Skin epidermis (tissue), 12 donors: ENCODE results near the gene SH3YL1.
A peak's percentile ranks its signal among the peaks of the same experiment; 100 is the strongest.

Source experiments
- H3K27ac ChIP-seq, 21 experiments: fragments of 200-600 bp; sonication (generic) in 11 of 21; one replicate each; pipeline ENCODE4 v1.5.0; 2020; ENCODE audit warnings: mild to moderate bottlenecking in 3 of 21, inconsistent platforms in 2 of 21, moderate library complexity in 2 of 21
- H3K4me3 ChIP-seq, 7 experiments: fragments of 200-600 bp; sonication (generic) in 2 of 7; one replicate each; pipeline ENCODE4 v1.5.0; 2020; ENCODE audit warnings: inconsistent platforms in 2 of 7, mild to moderate bottlenecking in 2 of 7, moderate library complexity in 1 of 7

Gene SH3YL1, protein sequence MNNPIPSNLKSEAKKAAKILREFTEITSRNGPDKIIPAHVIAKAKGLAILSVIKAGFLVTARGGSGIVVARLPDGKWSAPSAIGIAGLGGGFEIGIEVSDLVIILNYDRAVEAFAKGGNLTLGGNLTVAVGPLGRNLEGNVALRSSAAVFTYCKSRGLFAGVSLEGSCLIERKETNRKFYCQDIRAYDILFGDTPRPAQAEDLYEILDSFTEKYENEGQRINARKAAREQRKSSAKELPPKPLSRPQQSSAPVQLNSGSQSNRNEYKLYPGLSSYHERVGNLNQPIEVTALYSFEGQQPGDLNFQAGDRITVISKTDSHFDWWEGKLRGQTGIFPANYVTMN

DNA sequence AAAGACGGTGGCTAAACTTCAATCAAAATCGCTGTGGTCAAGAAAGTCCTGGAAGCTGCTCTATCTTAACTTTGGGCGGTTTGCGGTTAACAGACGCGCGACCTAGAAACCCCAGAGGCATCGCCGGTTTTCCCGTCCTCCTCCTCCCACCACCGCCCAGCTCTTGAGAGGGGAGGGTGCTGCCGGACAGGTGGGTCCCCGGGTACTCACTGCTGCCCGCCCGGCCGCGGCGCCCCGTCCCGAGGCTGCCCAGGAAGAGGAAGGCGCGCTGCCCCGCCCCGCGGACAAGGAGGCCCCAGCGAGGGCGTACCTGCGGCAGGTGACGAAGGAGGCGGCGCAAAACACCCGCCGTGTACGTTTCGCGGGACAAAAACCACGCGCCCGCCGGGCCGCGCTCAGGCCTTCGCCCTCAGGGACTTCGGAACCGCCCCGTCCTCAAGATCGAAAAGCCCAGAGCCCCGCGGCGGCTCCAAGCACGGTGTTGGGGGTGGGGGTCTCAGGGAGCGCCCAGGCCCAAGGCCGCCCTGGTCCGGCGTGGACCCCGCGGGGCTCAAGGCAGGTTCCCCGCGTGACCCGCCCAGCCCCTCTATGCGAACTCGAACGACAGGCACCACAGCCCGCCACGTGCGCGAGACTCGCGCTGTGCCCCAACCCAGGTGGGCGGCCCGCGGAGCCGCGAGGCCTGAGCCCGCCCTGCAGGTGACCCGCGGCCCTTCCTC lies at the start of gene SH3YL1:
Gene SH3YL1 (minus strand): TSS at position 259 of the 719 bp plus-strand sequence. CDS start 48 bp downstream, at position 211.
- H3K4me3 ChIP-seq, result peak within 1 kb of the TSS; percentile 69 to 92 (median 83)

DNA sequence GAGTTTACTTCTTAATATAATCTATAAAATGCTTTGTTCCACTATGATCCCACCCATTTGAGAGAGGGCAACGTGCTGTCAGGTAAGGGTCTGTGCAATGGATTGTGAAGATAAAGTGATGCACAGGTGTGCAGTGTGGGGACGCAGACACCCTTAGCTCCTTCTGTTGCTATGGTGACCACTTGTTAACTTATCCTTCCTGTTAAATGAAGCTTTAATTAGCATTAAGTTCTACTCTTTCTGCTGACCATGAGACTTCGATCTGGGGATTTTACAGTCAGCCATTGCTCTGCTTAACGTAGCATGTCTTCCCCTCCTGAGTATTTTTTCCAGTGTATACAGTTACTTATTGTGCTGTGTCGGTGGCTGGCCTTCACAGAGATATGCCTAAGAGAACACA lies 47.2 kb upstream of the SH3YL1 start:
- no peak overlapping the region for H3K27ac ChIP-seq
- H3K4me3 ChIP-seq, result no peak overlapping the region

More for the DNA sequence above, at the start of gene SH3YL1:
- H3K27ac ChIP-seq, result peak within 1 kb of the TSS; percentile 66 to 94 (median 90)

DNA sequence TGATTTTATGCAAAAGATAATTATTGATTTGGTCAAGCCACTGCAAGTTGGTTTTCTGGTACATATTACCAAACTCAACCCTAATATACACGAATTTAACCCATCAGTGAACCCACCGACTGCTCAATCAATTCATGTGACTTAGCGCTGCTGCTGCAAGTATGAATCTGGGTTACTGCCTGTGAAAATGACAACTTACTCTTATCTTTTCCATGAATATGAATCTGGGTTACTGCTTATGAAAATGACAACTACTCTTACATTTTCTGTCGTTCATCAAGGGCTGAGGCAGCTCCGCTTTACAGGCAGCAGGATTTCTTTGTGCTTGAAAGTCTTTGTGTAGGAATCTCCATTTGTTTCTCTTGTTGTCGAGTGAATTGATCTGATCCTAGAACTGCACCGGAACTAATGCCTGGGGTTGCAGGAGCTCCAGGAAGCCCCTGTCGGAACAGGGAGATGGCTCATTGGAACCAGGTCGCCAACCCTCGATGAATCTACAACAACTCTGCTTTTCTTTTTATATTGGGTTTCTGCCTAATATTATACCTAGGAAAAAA lies 46.2 kb upstream of the SH3YL1 start:
- Histone ChIP-seq H3K4me3 (no peak overlapping the region), H3K27ac (no peak overlapping the region)

DNA sequence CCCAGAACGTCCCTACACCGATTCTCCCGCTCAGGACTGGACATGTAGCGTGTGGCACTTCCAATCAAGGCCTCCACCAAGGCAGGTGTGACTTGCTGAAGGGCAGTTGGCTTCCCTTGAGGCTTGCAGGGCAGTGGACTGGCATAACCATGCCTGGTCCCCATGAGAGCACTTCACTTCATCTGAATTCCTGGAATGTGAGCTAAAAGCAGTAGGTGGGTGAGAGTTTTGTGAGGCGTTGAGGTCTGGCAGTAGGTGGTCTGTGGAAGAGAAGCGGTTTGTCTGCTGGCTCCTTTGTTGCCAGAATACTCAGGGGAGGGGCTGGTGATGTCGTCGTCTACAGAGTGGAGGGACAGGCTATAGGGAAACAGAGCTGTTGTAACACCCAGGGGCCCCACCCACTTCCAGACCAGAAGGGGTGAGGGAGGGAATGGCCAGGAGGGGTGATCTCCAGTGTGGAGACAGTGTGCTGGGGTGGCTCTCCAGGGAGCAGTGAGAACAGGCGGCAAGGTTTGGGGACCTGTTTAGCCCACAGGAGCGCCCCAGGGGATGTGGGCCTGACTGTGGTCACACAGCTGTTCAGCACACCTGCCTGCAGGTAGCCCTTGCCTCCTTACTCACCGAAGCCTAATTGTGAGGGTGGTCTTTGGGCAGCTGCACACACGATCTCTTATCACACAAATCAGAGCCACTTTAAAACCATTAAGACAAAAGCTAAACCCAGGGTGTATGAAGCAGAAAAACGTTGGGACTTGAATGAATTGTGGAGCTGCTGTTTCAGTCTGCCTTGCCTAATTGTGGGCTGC lies 45.5 kb upstream of the SH3YL1 start:
- Histone ChIP-seq H3K27ac (no peak overlapping the region), H3K4me3 (no peak overlapping the region)

DNA sequence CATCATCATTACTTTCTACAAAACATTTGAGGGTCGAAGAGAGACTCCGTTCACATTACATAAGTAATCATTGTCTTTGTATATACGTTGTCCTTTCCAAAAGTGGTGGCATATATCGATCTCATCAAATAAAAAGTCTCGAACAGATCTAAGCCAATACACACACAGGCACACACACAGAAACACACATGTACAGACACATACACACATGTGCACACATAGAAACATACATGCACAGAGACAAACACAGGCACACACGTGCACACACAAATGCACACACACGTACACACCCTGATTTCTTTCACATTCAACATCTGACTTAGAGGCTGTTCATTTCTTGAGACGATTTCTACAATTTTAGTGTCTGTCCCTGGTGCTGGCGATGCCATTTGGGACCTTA lies 41.5 kb upstream of the SH3YL1 start:
- H3K27ac ChIP-seq, result no peak overlapping the region
- H3K4me3 ChIP-seq, result no peak overlapping the region

DNA sequence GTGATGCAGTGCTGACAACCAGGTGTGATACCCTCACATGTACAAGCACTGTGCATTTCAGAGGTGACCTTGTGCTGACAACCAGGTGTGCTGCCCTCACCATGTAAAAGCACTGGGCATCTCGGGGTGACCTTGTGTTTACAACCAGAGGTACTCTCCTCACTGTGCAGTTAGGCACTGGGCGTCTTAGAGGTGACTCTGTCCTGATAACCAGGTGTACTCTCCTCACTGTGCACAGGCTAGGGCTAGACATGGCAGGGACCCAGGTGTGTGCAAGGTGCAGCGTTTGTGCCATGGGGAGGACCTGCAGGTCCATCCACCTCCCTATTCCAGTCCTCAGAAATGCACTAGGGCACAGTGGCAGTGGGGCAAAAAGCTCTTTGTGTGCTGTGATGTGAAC lies 32.5 kb upstream of the SH3YL1 start:
- Histone ChIP-seq H3K27ac (no peak overlapping the region), H3K4me3 (no peak overlapping the region)

DNA sequence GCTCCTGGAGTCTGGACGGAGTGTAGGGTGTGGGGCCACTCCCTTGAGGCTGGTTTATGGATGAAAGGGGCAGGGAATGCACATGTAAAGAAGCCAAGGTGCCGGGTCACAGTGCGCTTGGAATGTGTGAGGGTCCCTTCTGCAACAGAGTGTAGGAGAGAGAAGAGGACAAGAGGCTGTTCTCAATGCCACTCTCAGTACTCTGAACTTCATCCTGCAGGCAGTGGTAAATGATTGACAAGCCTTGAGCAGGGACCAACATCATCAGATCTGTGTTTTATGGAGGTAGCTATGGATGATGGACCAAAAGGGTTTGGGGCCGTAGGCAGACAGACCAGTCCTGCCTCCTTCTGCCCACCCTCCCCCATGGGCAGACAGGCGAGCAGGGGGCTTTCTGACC lies 31.3 kb upstream of the SH3YL1 start:
- no peak overlapping the region for H3K27ac ChIP-seq
- no peak overlapping the region for H3K4me3 ChIP-seq

DNA sequence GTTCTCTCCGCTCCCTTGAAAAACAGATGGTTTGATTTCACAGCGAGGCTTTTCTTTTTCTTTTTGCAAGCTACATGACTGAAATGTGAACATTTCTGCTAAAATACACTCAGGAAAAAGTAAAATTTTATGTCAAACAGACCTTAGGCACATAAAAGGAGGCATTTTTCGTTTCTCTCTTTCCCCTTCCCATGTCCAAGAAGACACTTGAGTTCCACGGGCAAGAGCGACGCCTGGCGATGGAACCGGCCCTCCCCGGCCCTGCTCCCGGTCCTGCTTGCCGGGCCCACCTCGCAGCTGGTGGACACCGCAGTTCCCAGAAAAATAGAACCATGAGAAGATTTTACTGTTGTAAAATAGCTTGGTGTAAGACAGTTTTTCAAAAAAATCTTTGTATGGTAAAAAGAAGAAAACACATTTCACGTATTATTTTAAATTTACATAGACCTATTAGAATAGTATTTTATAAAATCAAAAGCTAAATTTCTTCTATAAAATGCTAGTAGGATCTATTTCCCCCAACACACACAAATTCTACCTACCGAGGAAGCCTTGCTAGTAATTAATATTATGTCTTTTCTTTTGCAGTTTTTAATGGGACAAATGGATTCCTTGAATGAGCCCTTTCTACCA lies 26.4 kb upstream of the SH3YL1 start:
- peak overlapping the region in 7 of 21 experiments; percentile 34 to 84 (median 60) for H3K27ac ChIP-seq

DNA sequence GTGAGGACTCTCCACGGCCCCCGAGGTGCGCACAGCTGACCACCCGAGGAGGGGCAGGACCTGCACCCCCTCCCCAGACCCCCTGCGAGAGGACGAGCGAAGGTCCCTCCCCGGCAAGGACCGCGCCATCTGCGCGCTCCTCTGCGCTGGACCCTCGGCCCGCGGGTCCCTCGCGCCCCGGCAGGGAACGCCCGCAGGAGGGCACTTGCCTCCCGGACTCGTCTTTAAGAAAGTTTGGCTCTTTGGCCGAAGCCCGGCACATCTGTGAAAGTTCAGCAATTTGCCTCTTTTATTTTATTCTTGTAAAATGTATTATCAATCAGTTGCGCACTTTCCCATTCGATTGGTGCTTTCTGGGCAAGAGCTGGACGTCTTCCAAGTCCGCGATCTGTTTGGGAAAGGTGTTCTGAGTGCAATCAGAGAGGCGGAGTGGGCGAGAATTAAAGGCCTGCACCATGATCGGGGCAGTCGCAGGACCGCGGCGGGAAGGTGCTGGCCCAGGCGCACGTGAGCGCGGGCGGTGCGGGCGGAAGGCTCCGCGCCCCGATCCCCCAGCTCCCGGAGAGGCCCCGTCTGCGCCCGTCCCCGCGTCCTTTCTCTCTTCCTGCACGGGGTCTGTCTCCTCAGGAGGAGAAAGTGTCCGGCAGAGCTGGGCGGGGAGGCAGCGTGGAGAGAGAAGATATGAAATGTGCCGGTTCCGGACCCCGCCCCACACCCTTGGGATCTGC lies 25.7 kb upstream of the SH3YL1 start:
- peak overlapping the region in 8 of 21 experiments; percentile 34 to 84 (median 59) for H3K27ac ChIP-seq

More for the DNA sequence above, 26.4 kb upstream of the SH3YL1 start:
- H3K4me3 ChIP-seq, result peak overlapping the region; percentile 16 to 51 (median 28)

DNA sequence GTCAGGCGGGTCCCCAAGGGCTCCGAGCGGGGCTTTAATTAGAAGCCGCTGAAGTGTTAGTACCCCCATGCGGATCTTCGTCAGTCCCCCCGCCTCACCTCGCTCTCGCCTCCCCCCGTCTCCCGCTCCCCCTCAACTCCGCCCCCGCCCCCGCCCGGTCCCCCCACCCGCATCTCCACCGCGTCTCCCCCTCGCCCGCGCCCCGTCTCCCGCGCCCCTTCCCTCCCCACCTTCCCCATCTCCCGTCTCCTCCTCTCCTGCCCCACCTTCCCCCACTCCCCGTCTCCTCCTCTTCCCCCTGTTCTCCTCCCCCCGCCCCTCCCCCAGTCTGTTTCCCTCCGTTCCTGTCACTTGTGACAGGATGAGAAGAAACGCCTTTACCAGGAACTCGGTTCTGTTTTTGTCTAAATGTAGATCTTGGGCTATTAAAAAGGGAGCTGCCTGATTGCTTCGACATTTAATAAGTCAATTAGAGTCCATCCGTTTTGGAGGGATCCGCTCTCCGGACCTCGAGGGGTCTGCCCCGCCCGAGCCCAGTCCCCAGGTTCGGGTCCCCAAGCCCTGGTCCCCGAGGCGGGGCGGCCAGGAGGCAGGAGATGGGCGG lies 25.0 kb upstream of the SH3YL1 start:
- peak overlapping the region in 5 of 7 experiments; percentile 24 to 51 (median 40) for H3K4me3 ChIP-seq
- H3K27ac ChIP-seq, result peak overlapping the region in 8 of 21 experiments; percentile 16 to 88 (median 52)

More for the DNA sequence above, 25.7 kb upstream of the SH3YL1 start:
- H3K4me3 ChIP-seq, result peak overlapping the region; percentile 16 to 51 (median 28)

DNA sequence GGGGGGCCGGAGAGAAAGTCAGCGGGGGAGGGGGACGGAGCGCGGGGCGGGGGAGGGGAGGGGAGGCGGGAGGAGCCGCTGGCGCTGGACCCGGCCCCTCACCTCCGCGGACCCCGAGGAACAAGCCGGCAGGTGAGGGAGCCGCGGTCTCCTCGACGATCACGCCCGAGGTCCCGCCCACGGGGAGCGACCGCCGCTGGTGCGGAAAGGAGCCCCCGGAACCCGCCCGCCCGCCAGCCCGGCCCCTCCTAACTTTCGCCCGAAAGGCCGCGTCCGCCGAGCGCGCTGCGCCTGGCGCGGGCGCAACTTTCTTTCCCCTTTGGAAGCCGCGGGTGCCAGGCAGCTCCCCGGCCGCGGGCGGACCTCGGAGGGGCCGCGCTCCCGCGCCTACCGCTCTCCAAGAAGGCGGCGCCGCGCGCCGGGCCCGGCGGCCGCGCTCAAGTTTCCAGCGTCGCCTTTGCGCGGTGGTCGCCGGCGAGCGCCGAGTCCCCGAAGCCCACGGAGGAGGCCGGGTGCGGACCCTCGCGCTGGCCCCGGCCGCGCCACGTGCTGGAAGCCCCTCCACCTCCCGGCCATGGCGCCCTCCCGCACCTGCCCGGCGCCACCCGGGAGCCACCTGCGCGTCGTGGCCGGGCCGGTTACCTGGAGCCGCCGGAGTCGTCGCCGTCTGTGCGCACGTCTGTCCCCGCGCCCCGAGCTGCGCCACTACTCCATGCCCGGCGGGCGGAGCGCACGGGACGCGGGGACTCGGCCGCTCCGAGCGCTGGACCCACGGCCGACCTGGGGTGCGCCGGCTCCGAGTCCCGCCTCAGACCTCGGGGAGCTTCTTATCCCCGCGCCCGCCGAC lies 24.3 kb upstream of the SH3YL1 start, which contains the start of gene ALKAL2:
Gene ALKAL2 (minus strand): TSS at position 181 of the 847 bp plus-strand sequence. CDS start 256 bp downstream, outside the sequence.
- H3K4me3 ChIP-seq, result peak within 1 kb of the TSS; percentile 21 to 51 (median 36)
- peak within 1 kb of the TSS in 6 of 21 experiments; percentile 26 to 88 (median 53) for H3K27ac ChIP-seq

DNA sequence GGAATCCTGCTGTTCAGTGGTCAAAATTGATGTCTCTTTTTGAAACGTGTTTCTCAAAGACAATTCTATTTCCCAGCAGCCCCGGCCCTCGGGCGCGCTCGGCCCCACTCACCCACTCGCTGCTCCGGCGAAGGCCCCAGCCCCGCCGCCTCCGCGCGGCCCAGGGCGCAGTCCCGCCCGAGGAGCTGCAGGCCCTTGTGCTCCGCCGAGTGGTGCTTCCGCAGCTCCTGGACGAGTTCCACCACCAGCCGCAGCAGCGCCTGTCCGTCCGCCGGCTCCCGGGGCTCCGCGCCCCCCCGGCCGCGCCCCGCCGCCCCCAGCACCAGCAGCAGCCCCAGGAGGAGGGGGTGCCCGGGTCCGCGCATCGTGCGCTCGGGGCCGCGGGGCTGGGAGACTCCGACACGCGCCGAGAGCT lies 23.6 kb upstream of the SH3YL1 start:
- Histone ChIP-seq H3K27ac (peak overlapping the region in 6 of 21 experiments; percentile 26 to 88 (median 53)), H3K4me3 (peak overlapping the region; percentile 21 to 51 (median 36))

DNA sequence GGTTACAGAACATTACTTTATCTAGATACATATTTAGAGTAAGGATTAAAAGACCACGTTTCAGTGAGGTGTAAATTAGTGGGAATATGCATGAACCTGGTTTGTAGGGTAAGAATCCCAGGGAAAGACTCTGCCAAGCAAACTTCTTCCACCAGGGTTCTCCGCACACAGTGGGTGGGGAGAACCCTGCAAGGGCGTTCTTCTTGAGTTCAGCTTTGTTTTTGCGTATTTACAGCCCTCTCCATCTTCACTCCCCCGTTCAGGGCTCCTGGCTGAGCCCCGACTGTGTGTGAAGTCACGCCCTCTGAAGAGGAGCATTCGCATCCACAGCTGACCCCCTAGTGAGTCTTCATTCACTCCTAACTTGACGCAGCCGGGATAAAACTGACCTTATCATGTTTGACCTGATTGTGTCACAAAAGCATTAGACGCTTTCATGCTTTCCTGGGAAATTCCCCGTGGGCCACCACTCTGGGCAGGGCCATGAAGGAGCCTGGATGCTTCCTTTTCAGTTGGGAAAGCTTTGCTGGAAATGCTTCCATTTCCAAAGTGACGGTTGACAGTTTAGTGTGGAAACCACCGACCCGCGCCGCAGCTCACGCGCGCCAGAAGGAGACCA lies 23.1 kb upstream of the SH3YL1 start:
- peak overlapping the region in 1 of 21 experiments; percentile 88 for H3K27ac ChIP-seq
- peak overlapping the region in 4 of 7 experiments; percentile 34 to 51 (median 41) for H3K4me3 ChIP-seq

DNA sequence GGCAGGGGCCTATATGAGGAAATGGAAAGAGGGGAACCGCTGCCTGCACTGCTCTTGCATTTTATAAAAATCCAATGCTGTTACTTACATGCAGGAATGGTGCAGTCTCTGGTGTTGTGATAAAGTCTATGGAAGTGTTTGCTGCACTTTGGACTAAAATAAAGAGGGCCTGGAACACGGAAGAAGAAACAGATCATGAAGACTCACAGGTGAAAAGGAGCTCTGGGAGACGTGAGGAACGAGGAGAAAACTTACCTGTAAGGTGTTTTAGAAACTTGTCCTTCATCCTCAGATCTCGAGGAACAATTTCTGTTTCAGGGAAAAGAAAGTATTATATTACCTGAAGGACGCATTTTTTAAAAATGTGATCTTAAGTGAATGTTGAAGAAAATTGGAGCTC lies 22.2 kb upstream of the SH3YL1 start:
- Histone ChIP-seq H3K4me3 (no peak overlapping the region), H3K27ac (no peak overlapping the region)

DNA sequence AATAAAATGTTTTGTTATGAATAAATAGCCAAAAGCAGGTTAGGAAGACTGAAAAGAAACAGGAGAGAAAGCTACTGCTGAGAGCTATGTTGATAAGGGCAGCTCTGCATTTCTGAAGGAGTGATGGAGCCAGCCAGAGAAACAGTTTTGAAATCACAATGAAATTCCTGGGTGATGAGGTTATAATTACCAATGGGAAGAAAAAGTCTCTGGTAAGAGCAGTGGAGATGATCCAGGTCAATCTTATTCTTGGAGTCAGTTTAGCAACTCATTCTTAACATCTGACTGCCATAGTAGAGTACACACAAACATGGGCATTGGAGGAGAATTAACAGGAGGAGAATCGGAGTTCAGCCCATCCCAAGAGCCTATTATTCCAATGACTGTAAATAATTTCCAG lies 21.7 kb upstream of the SH3YL1 start:
- no peak overlapping the region for H3K27ac ChIP-seq
- no peak overlapping the region for H3K4me3 ChIP-seq

DNA sequence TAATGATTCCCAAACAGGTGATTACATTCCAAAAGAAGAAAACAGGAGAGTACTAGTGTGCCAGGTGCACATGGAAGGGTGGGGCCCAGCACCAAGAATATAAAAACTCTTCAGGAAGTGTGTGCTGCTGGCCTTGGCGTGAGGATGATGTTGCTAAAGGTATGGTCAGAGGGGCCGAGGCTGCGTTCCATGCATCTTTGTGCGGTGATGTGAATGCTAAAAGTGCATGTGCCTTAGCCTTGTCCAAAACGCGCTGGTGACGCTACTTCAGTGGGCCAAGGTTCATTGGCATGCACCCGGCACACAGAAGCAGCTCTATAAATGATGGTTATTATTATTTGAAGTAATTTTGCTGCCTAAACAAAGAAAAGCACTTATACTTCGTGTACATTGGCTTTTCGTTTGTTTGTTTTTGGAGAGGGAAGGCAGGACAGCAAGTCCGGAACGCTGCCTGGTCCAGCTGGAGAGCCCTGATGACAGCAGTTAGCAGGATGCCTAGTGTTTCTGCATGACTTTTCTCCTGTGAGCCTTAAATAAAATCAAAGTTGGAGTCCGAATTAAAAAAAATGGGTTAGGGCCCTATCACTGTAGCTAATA lies 21.2 kb upstream of the SH3YL1 start:
- no peak overlapping the region for H3K4me3 ChIP-seq
- no peak overlapping the region for H3K27ac ChIP-seq
